A549 treated with dexamethasone at 1 μM for 4 hours (cell line): ENCODE data around the gene MYBPH. TPM values are rescaled to one million over a fixed set of nuclear protein-coding genes. Genes with fewer than 3 reads are reported as not detected.

Experiments used
- total RNA-seq: library from RNA; stranded (reverse); fragments of 200-300 nt; extraction: Qiagen RNA extraction; gene quantifications from 5 replicates; pipeline ENCODE4 v1.2.3, GENCODE V29; 2022

The MYBPH gene
- 0.05 TPM in 1 of 5 replicates, not detected in the others for total RNA-seq

GRCh38 chr1:203175237-203175826 lies at the start of gene MYBPH:
TSS of gene MYBPH (minus strand) at chr1:203175826. CDS start at chr1:203175755, 71 bp downstream.

GRCh38 chr1:203186446-203187303 lies 11.0 kb upstream of the MYBPH start, which contains the start of gene CHI3L1:
TSS of gene CHI3L1 (minus strand) at chr1:203186704. CDS start at chr1:203186623, 81 bp downstream.

GRCh38 chr1:203127666-203128430 lies 47.8 kb downstream of the MYBPH start, which contains the start of gene ADORA1:
TSS of gene ADORA1 (plus strand) at chr1:203127726. CDS start at chr1:203128842, 1,116 bp downstream.

Other genes starting within 250 kb of the MYBPH start
- 16.5 to 19.1 TPM (median 16.8 TPM) in 5 replicates for gene KLHL12, start 248.6 kb downstream of the MYBPH start, total RNA-seq
- 56.6 to 71.0 TPM (median 68.0 TPM) in 5 replicates for gene ADIPOR1, start 217.5 kb downstream of the MYBPH start, total RNA-seq
- gene CYB5R1, start 208.6 kb downstream of the MYBPH start, total RNA-seq: 19.3 to 21.4 TPM (median 20.6 TPM) in 5 replicates
- 43.4 to 52.9 TPM (median 48.8 TPM) in 5 replicates for gene TMEM183A, start 168.5 kb downstream of the MYBPH start, total RNA-seq
- gene PPFIA4, start 149.3 kb downstream of the MYBPH start, total RNA-seq: 0.13 to 0.42 TPM (median 0.34 TPM) in 5 replicates
- gene MYOG, start 89.8 kb downstream of the MYBPH start, total RNA-seq: not detected in 5 replicates
- gene ADORA1, start 48.1 kb downstream of the MYBPH start, total RNA-seq: 0.46 to 0.94 TPM (median 0.67 TPM) in 5 replicates
- 0.11 to 0.24 TPM in 2 of 5 replicates, not detected in the others for gene CHI3L1, start 10.9 kb upstream of the MYBPH start, total RNA-seq
- not detected in 5 replicates for gene CHIT1, start 53.8 kb upstream of the MYBPH start, total RNA-seq
- 11.2 to 15.5 TPM (median 14.6 TPM) in 5 replicates for gene BTG2, start 129.7 kb upstream of the MYBPH start, total RNA-seq
- gene FMOD, start 175.3 kb upstream of the MYBPH start, total RNA-seq: 0.02 to 0.04 TPM (median 0.03 TPM) in 3 of 5 replicates, not detected in the others